T-helper 17 cell (primary cell): ENCODE measurements around the gene CYP4F12. TPM values are rescaled to one million over a fixed set of nuclear protein-coding genes. Genes with fewer than 3 reads are reported as not detected.

Source experiments
- total RNA-seq, 4 donors: library from RNA in 2 of 4; stranded (reverse) in 2 of 4; gene quantifications; one replicate each; pipeline ENCODE4 v1.2.3 and lab custom pipeline; 2022 to 2026

Gene CYP4F12
- total RNA-seq, 2 donors from 2014 or later: 1.9 to 5.2 TPM

Other genes starting within 250 kb of the CYP4F12 start
- 10 to 100 TPM; 17.1 to 19.2 TPM for gene WIZ, start 223.1 kb upstream of the CYP4F12 start, total RNA-seq
- gene RASAL3, start 208.5 kb upstream of the CYP4F12 start, total RNA-seq: 100 to 1,000 TPM; 103 to 121 TPM
- gene PGLYRP2, start 193.6 kb upstream of the CYP4F12 start, total RNA-seq: not detected
- gene CYP4F22, start 164.6 kb upstream of the CYP4F12 start, total RNA-seq: 1 to 10 TPM in 1 of 2 donors, under 1 TPM in 1; 0.44 to 1.4 TPM
- not detected for gene CYP4F8, start 57.9 kb upstream of the CYP4F12 start, total RNA-seq
- under 1 TPM in 1 of 2 donors, not detected in 1; 0.22 TPM for gene CYP4F3, start 32.2 kb upstream of the CYP4F12 start, total RNA-seq
- gene OR10H2, start 54.9 kb downstream of the CYP4F12 start, total RNA-seq: not detected
- gene OR10H3, start 64.9 kb downstream of the CYP4F12 start, total RNA-seq: not detected
- gene OR10H5, start 114.6 kb downstream of the CYP4F12 start, total RNA-seq: not detected
- gene OR10H1, start 142.6 kb downstream of the CYP4F12 start, total RNA-seq: under 1 TPM in 1 of 2 donors, not detected in 1; 0.07 TPM
- not detected for gene CYP4F2, start 225.0 kb downstream of the CYP4F12 start, total RNA-seq